ENCODE measurements around the gene GOLGA2. TPM values are rescaled to one million over a fixed set of nuclear protein-coding genes. Genes with fewer than 3 reads are reported as not detected.

The GOLGA2 gene
- total RNA-seq, 1 donor from 2014 or later: 50.4 TPM

GRCh38 chr9:128225770-128226411, 49.9 kb downstream of the GOLGA2 start:
- peaks cover 1% of the 10 kb centered on the region for H3K27me3 Mint-ChIP-seq
- H3K4me1 Mint-ChIP-seq: peaks cover under 1% of the 10 kb centered on the region
- H3K9me3 Mint-ChIP-seq: no peaks in the 10 kb centered on the region
- no peak for DNase-seq
- intact Hi-C loops (cut with micrococcal nuclease): no loop called here
- no peaks in the 10 kb centered on the region for H3K36me3 Mint-ChIP-seq (ENCODE audit: low read depth)
- no peak overlapping the region for H3K4me3 Mint-ChIP-seq
- no peak overlapping the region for H3K27ac Mint-ChIP-seq

- H3K4me3 Mint-ChIP-seq: no peak overlapping the region
- no peak for DNase-seq
- no peak overlapping the region for H3K27ac Mint-ChIP-seq
- H3K4me1 Mint-ChIP-seq: peaks cover 2% of the 10 kb centered on the region
- H3K9me3 Mint-ChIP-seq: no peaks in the 10 kb centered on the region
- H3K36me3 Mint-ChIP-seq (ENCODE audit: low read depth): no peaks in the 10 kb centered on the region
- H3K27me3 Mint-ChIP-seq: peaks cover 2% of the 10 kb centered on the region
- intact Hi-C loops (cut with micrococcal nuclease): no loop called here
Measured at GRCh38 chr9:128224877-128225276, 50.9 kb downstream of the GOLGA2 start.

GRCh38 chr9:128222880-128223670, 52.7 kb downstream of the GOLGA2 start:
- H3K9me3 Mint-ChIP-seq: no peaks in the 10 kb centered on the region
- no peak overlapping the region for H3K27ac Mint-ChIP-seq
- no peaks in the 10 kb centered on the region for H3K36me3 Mint-ChIP-seq (ENCODE audit: low read depth)
- DNase-seq: no peak
- peaks cover 3% of the 10 kb centered on the region for H3K27me3 Mint-ChIP-seq
- intact Hi-C loops (cut with micrococcal nuclease): no loop called here
- no peak overlapping the region for H3K4me3 Mint-ChIP-seq
- peaks cover 12% of the 10 kb centered on the region for H3K4me1 Mint-ChIP-seq

- Mint-ChIP-seq H3K4me1 (peaks cover 12% of the 10 kb centered on the region), H3K36me3 (ENCODE audit: low read depth) (no peaks in the 10 kb centered on the region), H3K27ac (no peak overlapping the region), H3K27me3 (peaks cover 3% of the 10 kb centered on the region), H3K9me3 (no peaks in the 10 kb centered on the region), H3K4me3 (no peak overlapping the region)
- intact Hi-C loops (cut with micrococcal nuclease): no loop called here
- no peak for DNase-seq
Measured at GRCh38 chr9:128222026-128222425, 53.8 kb downstream of the GOLGA2 start.

GRCh38 chr9:128219831-128220230, 56.0 kb downstream of the GOLGA2 start:
- intact Hi-C loops (cut with micrococcal nuclease): no loop called here
- Mint-ChIP-seq H3K36me3 (ENCODE audit: low read depth) (no peaks in the 10 kb centered on the region), H3K4me1 (peaks cover 14% of the 10 kb centered on the region), H3K27me3 (peaks cover 3% of the 10 kb centered on the region), H3K27ac (no peak overlapping the region), H3K4me3 (no peak overlapping the region), H3K9me3 (no peaks in the 10 kb centered on the region)
- DNase-seq: no peak

GRCh38 chr9:128218518-128219389, 57.1 kb downstream of the GOLGA2 start:
- Mint-ChIP-seq H3K36me3 (ENCODE audit: low read depth) (no peaks in the 10 kb centered on the region), H3K4me3 (peak overlapping the region; percentile 82), H3K27ac (peak overlapping the region; percentile 78), H3K9me3 (no peaks in the 10 kb centered on the region), H3K4me1 (peaks cover 14% of the 10 kb centered on the region), H3K27me3 (peaks cover 6% of the 10 kb centered on the region)
- intact Hi-C loops (cut with micrococcal nuclease): loop anchor here (1.0 kb wide), 3 partner anchors 15 to 58 kb away; partner anchors contain the start of genes DNM1, GOLGA2 and SWI5
- DNase-seq: peak; percentile 99

GRCh38 chr9:128218172-128218517, 57.7 kb downstream of the GOLGA2 start:
- H3K4me3 Mint-ChIP-seq: peak overlapping the region; percentile 82
- peaks cover 6% of the 10 kb centered on the region for H3K27me3 Mint-ChIP-seq
- peak overlapping the region; percentile 78 for H3K27ac Mint-ChIP-seq

GRCh38 chr9:128216781-128217553, 58.8 kb downstream of the GOLGA2 start:
- Mint-ChIP-seq H3K9me3 (no peaks in the 10 kb centered on the region), H3K4me3 (no peak overlapping the region), H3K27me3 (peaks cover 13% of the 10 kb centered on the region), H3K36me3 (ENCODE audit: low read depth) (no peaks in the 10 kb centered on the region), H3K27ac (no peak overlapping the region), H3K4me1 (peaks cover 14% of the 10 kb centered on the region)
- no peak for DNase-seq
- intact Hi-C loops (cut with micrococcal nuclease): no loop called here

More at GRCh38 chr9:128218172-128218517, 57.7 kb downstream of the GOLGA2 start:
- intact Hi-C loops (cut with micrococcal nuclease): loop anchor here (1.0 kb wide), 3 partner anchors 15 to 58 kb away; partner anchors contain the start of genes DNM1, GOLGA2 and SWI5
- no peak for DNase-seq
- H3K36me3 Mint-ChIP-seq (ENCODE audit: low read depth): no peaks in the 10 kb centered on the region
- no peaks in the 10 kb centered on the region for H3K9me3 Mint-ChIP-seq
- peaks cover 14% of the 10 kb centered on the region for H3K4me1 Mint-ChIP-seq

- H3K4me3 Mint-ChIP-seq: no peak overlapping the region
- intact Hi-C loops (cut with micrococcal nuclease): no loop called here
- no peak overlapping the region for H3K27ac Mint-ChIP-seq
- H3K27me3 Mint-ChIP-seq: peaks cover 19% of the 10 kb centered on the region
- no peaks in the 10 kb centered on the region for H3K9me3 Mint-ChIP-seq
- peaks cover 13% of the 10 kb centered on the region for H3K4me1 Mint-ChIP-seq
- DNase-seq: no peak
- no peaks in the 10 kb centered on the region for H3K36me3 Mint-ChIP-seq (ENCODE audit: low read depth)
Measured at GRCh38 chr9:128215491-128216409, 60.1 kb downstream of the GOLGA2 start.

- Mint-ChIP-seq H3K27ac (no peak overlapping the region), H3K9me3 (no peaks in the 10 kb centered on the region), H3K27me3 (peaks cover 19% of the 10 kb centered on the region), H3K4me3 (no peak overlapping the region), H3K36me3 (ENCODE audit: low read depth) (no peaks in the 10 kb centered on the region), H3K4me1 (peaks cover 13% of the 10 kb centered on the region)
- intact Hi-C loops (cut with micrococcal nuclease): no loop called here
- DNase-seq: no peak
Measured at GRCh38 chr9:128214571-128215490, 61.0 kb downstream of the GOLGA2 start.

- intact Hi-C loops (cut with micrococcal nuclease): no loop called here
- H3K4me1 Mint-ChIP-seq: peaks cover 11% of the 10 kb centered on the region
- no peaks in the 10 kb centered on the region for H3K9me3 Mint-ChIP-seq
- no peak overlapping the region for H3K4me3 Mint-ChIP-seq
- peaks cover 19% of the 10 kb centered on the region for H3K27me3 Mint-ChIP-seq
- no peaks in the 10 kb centered on the region for H3K36me3 Mint-ChIP-seq (ENCODE audit: low read depth)
- no peak for DNase-seq
- no peak overlapping the region for H3K27ac Mint-ChIP-seq
Measured at GRCh38 chr9:128213746-128214497, 61.9 kb downstream of the GOLGA2 start.

All from activated CD4-positive, alpha-beta T cell treated with anti-CD3 and anti-CD28 coated beads, Interleukin-2, amount 10 ng/mL, durations not matched to agents 24 days and 14 days (primary cell).